ENCODE data around the gene AWAT1. TPM values are rescaled to one million over a fixed set of nuclear protein-coding genes. Genes with fewer than 3 reads are reported as not detected.

AWAT1 gene
- total RNA-seq, 1 experiment from 2014 or later = not detected

DNA sequence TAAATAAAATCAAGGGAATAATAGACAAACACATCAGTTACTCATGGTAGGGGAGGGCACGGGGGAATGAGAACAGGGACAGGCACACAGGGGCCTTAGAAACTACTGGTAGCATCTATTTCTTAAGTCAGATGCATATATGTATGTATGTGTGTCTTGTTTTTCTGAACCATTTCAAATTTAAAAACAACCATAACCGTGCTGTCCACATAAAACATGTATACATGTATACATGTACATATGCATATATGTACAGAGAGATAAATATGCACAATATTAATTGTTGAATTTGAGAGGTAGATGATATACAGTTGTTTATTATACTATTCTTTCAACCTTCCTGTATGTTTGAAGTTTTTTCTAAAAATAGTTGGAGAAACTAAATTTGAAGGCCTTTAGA lies 7.8 kb upstream of the AWAT1 start:
- Histone ChIP-seq H2BK12ac (ENCODE audit: insufficient read length, low read depth, low read length) (no peak overlapping the region), H3K14ac (ENCODE audit: insufficient read depth, low read length) (no peak overlapping the region), H3K4me2 (ENCODE audit: insufficient read depth, insufficient read length, low read length) (no peak overlapping the region), H3K4ac (ENCODE audit: low read depth, low read length) (no peak overlapping the region), H3K79me1 (ENCODE audit: insufficient read depth, low read depth, low read length, poor library complexity, severe bottlenecking) (no peaks in the 10 kb centered on the region), H4K20me1 (ENCODE audit: control insufficient read depth, insufficient read depth, insufficient read length) (no peaks in the 10 kb centered on the region), H3T11ph (ENCODE audit: low read length) (no peak overlapping the region), H3K9ac (ENCODE audit: extremely low read depth, insufficient read length, low read length) (no peak overlapping the region), H2AFZ (ENCODE audit: low read length) (no peak overlapping the region), H3K27ac (ENCODE audit: insufficient read length, low read depth, low read length) (no peak overlapping the region), H2BK5ac (ENCODE audit: insufficient read length, low read length) (no peak overlapping the region), H3K9me3 (ENCODE audit: control insufficient read depth, low read depth, low read length) (peaks cover 18% of the 10 kb centered on the region), H4K91ac (ENCODE audit: insufficient read length, low read depth, low read length) (no peak overlapping the region), H2AK5ac (ENCODE audit: insufficient read length, low read length) (no peak overlapping the region), H3K18ac (ENCODE audit: insufficient read length, low read depth, low read length) (no peak overlapping the region), H3K4me1 (ENCODE audit: insufficient read depth, low read length) (no peaks in the 10 kb centered on the region), H3K79me2 (ENCODE audit: insufficient read depth, low read length) (no peaks in the 10 kb centered on the region), H3K23ac (ENCODE audit: insufficient read length, low read depth, low read length) (no peak overlapping the region), H3K56ac (ENCODE audit: insufficient read length, low read depth, low read length) (no peak overlapping the region), H4K5ac (ENCODE audit: insufficient read length, low read depth, low read length) (no peak overlapping the region), H2BK120ac (ENCODE audit: low read depth, low read length, poor library complexity, severe bottlenecking) (no peak overlapping the region), H2BK20ac (ENCODE audit: low read depth, low read length, poor library complexity, severe bottlenecking) (no peak overlapping the region), H3K23me2 (ENCODE audit: insufficient read length, low read depth, low read length, poor library complexity, severe bottlenecking) (no peaks in the 10 kb centered on the region), H2BK15ac (ENCODE audit: low read depth, low read length) (no peak overlapping the region), H3K27me3 (ENCODE audit: insufficient read depth, low read length) (no peaks in the 10 kb centered on the region), H4K8ac (replicated peaks; ENCODE audit: insufficient read length, low read depth, low read length) (no peak overlapping the region)
- TF ChIP-seq, protein P1, sequence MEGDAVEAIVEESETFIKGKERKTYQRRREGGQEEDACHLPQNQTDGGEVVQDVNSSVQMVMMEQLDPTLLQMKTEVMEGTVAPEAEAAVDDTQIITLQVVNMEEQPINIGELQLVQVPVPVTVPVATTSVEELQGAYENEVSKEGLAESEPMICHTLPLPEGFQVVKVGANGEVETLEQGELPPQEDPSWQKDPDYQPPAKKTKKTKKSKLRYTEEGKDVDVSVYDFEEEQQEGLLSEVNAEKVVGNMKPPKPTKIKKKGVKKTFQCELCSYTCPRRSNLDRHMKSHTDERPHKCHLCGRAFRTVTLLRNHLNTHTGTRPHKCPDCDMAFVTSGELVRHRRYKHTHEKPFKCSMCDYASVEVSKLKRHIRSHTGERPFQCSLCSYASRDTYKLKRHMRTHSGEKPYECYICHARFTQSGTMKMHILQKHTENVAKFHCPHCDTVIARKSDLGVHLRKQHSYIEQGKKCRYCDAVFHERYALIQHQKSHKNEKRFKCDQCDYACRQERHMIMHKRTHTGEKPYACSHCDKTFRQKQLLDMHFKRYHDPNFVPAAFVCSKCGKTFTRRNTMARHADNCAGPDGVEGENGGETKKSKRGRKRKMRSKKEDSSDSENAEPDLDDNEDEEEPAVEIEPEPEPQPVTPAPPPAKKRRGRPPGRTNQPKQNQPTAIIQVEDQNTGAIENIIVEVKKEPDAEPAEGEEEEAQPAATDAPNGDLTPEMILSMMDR (conservative IDR thresholded peaks at IDR 0.05) = no peak
- no peaks in the 10 kb centered on the region; a peak in 1 of 7 replicates for H3K36me3 Mint-ChIP-seq (ENCODE audit: insufficient read depth in 1 of 3, low read depth in 3 of 3)
- no peak for DNase-seq
- peaks cover 49 to 72% of the 10 kb centered on the region in 2 experiments for H3K9me3 Mint-ChIP-seq
- H3K4me1 Mint-ChIP-seq = no peaks in the 10 kb centered on the region
- WGBS (ENCODE audit: extremely low coverage, insufficient read length, low lambda C conversion rate) = no CpG with 5 or more reads among the region's 2 CpGs
- no peak overlapping the region for H3K27ac Mint-ChIP-seq
- H3K4me3 Mint-ChIP-seq = no peak overlapping the region
- no peaks in the 10 kb centered on the region for H3K27me3 Mint-ChIP-seq (ENCODE audit: low read depth)
